Eye (tissue), 1 donor: ENCODE results near the gene PPFIA3.
"Not testable (repeated sequence)": the region's sequence is repeated elsewhere in the genome, so short reads cannot be mapped to it uniquely, and the experiment has no call there.

Experiments used
- DNase-seq: peaks from one replicate; pipeline ENCODE4 v3.0.0-alpha.2; 2015

PPFIA3 gene

GRCh38 chr19:49103331-49104085 is 15.8 kb upstream of the PPFIA3 start:
- DNase-seq: no peak

GRCh38 chr19:49104229-49104864 is 15.0 kb upstream of the PPFIA3 start:
- peak; percentile 64 for DNase-seq

GRCh38 chr19:49106648-49107135 is 12.7 kb upstream of the PPFIA3 start:
- peak; percentile 73 for DNase-seq

GRCh38 chr19:49107625-49108459 is 11.5 kb upstream of the PPFIA3 start:
- no peak for DNase-seq

GRCh38 chr19:49109051-49109450 is 10.3 kb upstream of the PPFIA3 start:
- no peak for DNase-seq

GRCh38 chr19:49109569-49110233 is 9.6 kb upstream of the PPFIA3 start:
- no peak for DNase-seq

- no peak for DNase-seq
These were observed 8.8 kb upstream of the PPFIA3 start for GRCh38 chr19:49110567-49110966.

GRCh38 chr19:49111218-49111998 is 7.9 kb upstream of the PPFIA3 start:
- no peak for DNase-seq

- peak; percentile 87 for DNase-seq
These were observed 5.3 kb upstream of the PPFIA3 start, which contains the start of gene LIN7B for GRCh38 chr19:49113762-49114629. LIN7B (plus strand) TSS chr19:49114370; CDS start chr19:49114405, 35 bp downstream.

GRCh38 chr19:49114630-49115363 is 4.5 kb upstream of the PPFIA3 start:
- peak; percentile 88 for DNase-seq

- DNase-seq: peak; percentile 1
These were observed 2.8 kb upstream of the PPFIA3 start for GRCh38 chr19:49116544-49116943.

GRCh38 chr19:49117677-49118564 is 1.4 kb upstream of the PPFIA3 start:
- DNase-seq: no peak

- DNase-seq: peak; percentile 98
These were observed 556 bp upstream of the PPFIA3 start, which contains the start of gene C19orf73 for GRCh38 chr19:49118565-49119410. C19orf73 (minus strand) TSS chr19:49119143; CDS start chr19:49119022, 121 bp downstream.

- no peak for DNase-seq
These were observed 960 bp downstream of the PPFIA3 start for GRCh38 chr19:49120325-49120683.

GRCh38 chr19:49120868-49121267 is 1.5 kb downstream of the PPFIA3 start:
- no peak for DNase-seq

- DNase-seq: not testable (repeated sequence)
These were observed 2.5 kb downstream of the PPFIA3 start for GRCh38 chr19:49121841-49122240.

GRCh38 chr19:49123285-49123684 is 3.9 kb downstream of the PPFIA3 start:
- DNase-seq: not testable (repeated sequence)
